Panc1 (cell line): Measurements from ENCODE around the gene LIN7B.

Experiments
- POLR2AphosphoS5 ChIP-seq: IDR thresholded peaks from 2 replicates; pipeline ENCODE4 v1.6.1; 2012; ENCODE audit warnings: mild to moderate bottlenecking, low read depth, low read length, moderate library complexity
- SIN3A ChIP-seq: IDR thresholded peaks from 2 replicates; pipeline ENCODE4 v1.6.1; 2012; ENCODE audit warnings: low read depth, mild to moderate bottlenecking, low read length, moderate library complexity, borderline replicate concordance; ENCODE audit not compliant: insufficient read depth
- TCF7L2 ChIP-seq: IDR thresholded peaks from 2 replicates; pipeline ENCODE4 v1.6.1; 2011; ENCODE audit warnings: mild to moderate bottlenecking, low read depth, low read length, inconsistent platforms
- TF ChIP-seq, protein P1 (sequence below): fragments of 450-650 bp; IDR thresholded peaks from 2 replicates; pipeline ENCODE4 v1.5.1; 2017; ENCODE audit warnings: mild to moderate bottlenecking
- TF ChIP-seq, protein P2 (sequence below), 2 experiments: IDR thresholded peaks; 2 replicates each; pipeline ENCODE4 v1.6.1; 2011 to 2012; ENCODE audit warnings: low read depth in 2 of 2, control low read depth in 1 of 2, low read length in 1 of 2, mild to moderate bottlenecking in 1 of 2, moderate library complexity in 1 of 2; ENCODE audit not compliant: insufficient read depth in 1 of 2

DNA sequence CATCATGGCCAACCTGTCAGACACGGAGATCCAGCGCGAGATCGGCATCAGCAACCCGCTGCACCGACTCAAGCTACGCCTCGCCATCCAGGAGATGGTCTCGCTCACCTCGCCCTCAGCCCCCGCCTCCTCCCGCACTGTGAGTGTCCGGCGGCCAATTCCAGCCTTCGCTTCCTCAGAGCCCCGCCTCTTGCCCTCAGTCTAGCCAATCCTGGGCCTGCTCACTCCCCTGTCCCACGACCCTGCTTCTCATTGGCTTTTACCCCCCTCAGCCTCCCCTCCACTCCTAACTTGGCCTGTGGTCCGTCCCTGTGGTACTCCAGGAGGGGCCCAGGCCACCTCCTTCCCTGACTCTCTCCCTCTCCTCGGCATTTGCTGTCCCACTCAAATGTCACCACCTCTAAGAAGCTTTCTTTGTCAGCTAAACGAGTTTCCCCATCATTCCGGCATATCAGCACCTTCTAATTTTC lies 28.7 kb downstream of the LIN7B start:
- TF ChIP-seq TCF7L2 (no peak), POLR2AphosphoS5 (no peak), SIN3A (no peak)
- TF ChIP-seq, protein P1, sequence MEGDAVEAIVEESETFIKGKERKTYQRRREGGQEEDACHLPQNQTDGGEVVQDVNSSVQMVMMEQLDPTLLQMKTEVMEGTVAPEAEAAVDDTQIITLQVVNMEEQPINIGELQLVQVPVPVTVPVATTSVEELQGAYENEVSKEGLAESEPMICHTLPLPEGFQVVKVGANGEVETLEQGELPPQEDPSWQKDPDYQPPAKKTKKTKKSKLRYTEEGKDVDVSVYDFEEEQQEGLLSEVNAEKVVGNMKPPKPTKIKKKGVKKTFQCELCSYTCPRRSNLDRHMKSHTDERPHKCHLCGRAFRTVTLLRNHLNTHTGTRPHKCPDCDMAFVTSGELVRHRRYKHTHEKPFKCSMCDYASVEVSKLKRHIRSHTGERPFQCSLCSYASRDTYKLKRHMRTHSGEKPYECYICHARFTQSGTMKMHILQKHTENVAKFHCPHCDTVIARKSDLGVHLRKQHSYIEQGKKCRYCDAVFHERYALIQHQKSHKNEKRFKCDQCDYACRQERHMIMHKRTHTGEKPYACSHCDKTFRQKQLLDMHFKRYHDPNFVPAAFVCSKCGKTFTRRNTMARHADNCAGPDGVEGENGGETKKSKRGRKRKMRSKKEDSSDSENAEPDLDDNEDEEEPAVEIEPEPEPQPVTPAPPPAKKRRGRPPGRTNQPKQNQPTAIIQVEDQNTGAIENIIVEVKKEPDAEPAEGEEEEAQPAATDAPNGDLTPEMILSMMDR: no peak
- TF ChIP-seq, protein P2, sequence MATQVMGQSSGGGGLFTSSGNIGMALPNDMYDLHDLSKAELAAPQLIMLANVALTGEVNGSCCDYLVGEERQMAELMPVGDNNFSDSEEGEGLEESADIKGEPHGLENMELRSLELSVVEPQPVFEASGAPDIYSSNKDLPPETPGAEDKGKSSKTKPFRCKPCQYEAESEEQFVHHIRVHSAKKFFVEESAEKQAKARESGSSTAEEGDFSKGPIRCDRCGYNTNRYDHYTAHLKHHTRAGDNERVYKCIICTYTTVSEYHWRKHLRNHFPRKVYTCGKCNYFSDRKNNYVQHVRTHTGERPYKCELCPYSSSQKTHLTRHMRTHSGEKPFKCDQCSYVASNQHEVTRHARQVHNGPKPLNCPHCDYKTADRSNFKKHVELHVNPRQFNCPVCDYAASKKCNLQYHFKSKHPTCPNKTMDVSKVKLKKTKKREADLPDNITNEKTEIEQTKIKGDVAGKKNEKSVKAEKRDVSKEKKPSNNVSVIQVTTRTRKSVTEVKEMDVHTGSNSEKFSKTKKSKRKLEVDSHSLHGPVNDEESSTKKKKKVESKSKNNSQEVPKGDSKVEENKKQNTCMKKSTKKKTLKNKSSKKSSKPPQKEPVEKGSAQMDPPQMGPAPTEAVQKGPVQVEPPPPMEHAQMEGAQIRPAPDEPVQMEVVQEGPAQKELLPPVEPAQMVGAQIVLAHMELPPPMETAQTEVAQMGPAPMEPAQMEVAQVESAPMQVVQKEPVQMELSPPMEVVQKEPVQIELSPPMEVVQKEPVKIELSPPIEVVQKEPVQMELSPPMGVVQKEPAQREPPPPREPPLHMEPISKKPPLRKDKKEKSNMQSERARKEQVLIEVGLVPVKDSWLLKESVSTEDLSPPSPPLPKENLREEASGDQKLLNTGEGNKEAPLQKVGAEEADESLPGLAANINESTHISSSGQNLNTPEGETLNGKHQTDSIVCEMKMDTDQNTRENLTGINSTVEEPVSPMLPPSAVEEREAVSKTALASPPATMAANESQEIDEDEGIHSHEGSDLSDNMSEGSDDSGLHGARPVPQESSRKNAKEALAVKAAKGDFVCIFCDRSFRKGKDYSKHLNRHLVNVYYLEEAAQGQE (IDR thresholded peaks at IDR 0.05; ENCODE audit: insufficient read depth in 1 of 2, low read depth in 2 of 2, low read length in 1 of 2): no peak
